Activated CD4-positive, alpha-beta T cell treated with anti-CD3 and anti-CD28 coated beads, Interleukin-2, amount 10 ng/mL, durations not matched to agents 24 days and 14 days (primary cell): ENCODE results near the gene AVPR2. TPM values are rescaled to one million over a fixed set of nuclear protein-coding genes. Genes with fewer than 3 reads are reported as not detected.

Experiments
- DNase-seq: peaks from one replicate; pipeline ENCODE4 v3.0.0; 2022
- H3K27ac Mint-ChIP-seq: one replicate; pipeline ENCODE4 v1.8.0; 2022; ENCODE audit warnings: mild to moderate bottlenecking, mixed read lengths
- H3K27me3 Mint-ChIP-seq: one replicate; pipeline ENCODE4 v1.8.0; 2022; ENCODE audit warnings: mixed read lengths
- H3K36me3 Mint-ChIP-seq: one replicate; pipeline ENCODE4 v1.8.0; 2022; ENCODE audit warnings: low read depth, mild to moderate bottlenecking, mixed read lengths
- H3K4me1 Mint-ChIP-seq: one replicate; pipeline ENCODE4 v1.8.0; 2021; ENCODE audit warnings: mixed read lengths
- H3K4me3 Mint-ChIP-seq: one replicate; pipeline ENCODE4 v1.8.0; 2022; ENCODE audit warnings: mild to moderate bottlenecking, moderate library complexity, mixed read lengths
- H3K9me3 Mint-ChIP-seq: one replicate; pipeline ENCODE4 v1.8.0; 2021; ENCODE audit warnings: mixed read lengths
- intact Hi-C: fragments of 100-400 bp; cut with micrococcal nuclease; formaldehyde crosslinking; loops from one replicate; pipeline ENCODE4 v1.15.1; 2023
- total RNA-seq: library from RNA; stranded (reverse); gene quantifications from 2 replicates; pipeline ENCODE4 v1.2.3, GENCODE V29; 2022

Gene AVPR2
- total RNA-seq, 1 donor from 2014 or later = not detected

- DNase-seq = no peak
- Mint-ChIP-seq H3K4me1 (peaks cover 18% of the 10 kb centered on the region), H3K27me3 (no peaks in the 10 kb centered on the region), H3K9me3 (no peaks in the 10 kb centered on the region), H3K27ac (no peak overlapping the region), H3K36me3 (peaks cover 21% of the 10 kb centered on the region), H3K4me3 (no peak overlapping the region)
- intact Hi-C loops = no loop called here
These were observed 25.8 kb downstream of the AVPR2 start for GRCh38 chrX:153930011-153930910.

GRCh38 chrX:153931151-153931550, 26.7 kb downstream of the AVPR2 start:
- H3K27ac Mint-ChIP-seq = peak overlapping the region; percentile 78
- intact Hi-C loops = no loop called here
- no peak overlapping the region for H3K4me3 Mint-ChIP-seq
- H3K36me3 Mint-ChIP-seq = peaks cover 19% of the 10 kb centered on the region
- DNase-seq = no peak
- peaks cover 20% of the 10 kb centered on the region for H3K4me1 Mint-ChIP-seq
- H3K27me3 Mint-ChIP-seq = no peaks in the 10 kb centered on the region
- H3K9me3 Mint-ChIP-seq = no peaks in the 10 kb centered on the region

GRCh38 chrX:153931748-153932147, 27.3 kb downstream of the AVPR2 start:
- Mint-ChIP-seq H3K4me3 (no peak overlapping the region), H3K27ac (no peak overlapping the region), H3K4me1 (peaks cover 21% of the 10 kb centered on the region), H3K27me3 (no peaks in the 10 kb centered on the region), H3K36me3 (peaks cover 19% of the 10 kb centered on the region), H3K9me3 (no peaks in the 10 kb centered on the region)
- intact Hi-C loops = no loop called here
- DNase-seq = no peak

GRCh38 chrX:153932220-153932915, 27.9 kb downstream of the AVPR2 start:
- intact Hi-C loops = no loop called here
- no peak for DNase-seq
- Mint-ChIP-seq H3K9me3 (no peaks in the 10 kb centered on the region), H3K27me3 (no peaks in the 10 kb centered on the region), H3K27ac (no peak overlapping the region), H3K36me3 (peaks cover 19% of the 10 kb centered on the region), H3K4me3 (no peak overlapping the region), H3K4me1 (peaks cover 17% of the 10 kb centered on the region)

- Mint-ChIP-seq H3K4me3 (peak overlapping the region; percentile 88), H3K27ac (peak overlapping the region; percentile 74), H3K9me3 (no peaks in the 10 kb centered on the region), H3K27me3 (no peaks in the 10 kb centered on the region), H3K4me1 (peaks cover 15% of the 10 kb centered on the region), H3K36me3 (peaks cover 16% of the 10 kb centered on the region)
- intact Hi-C loops = no loop called here
- DNase-seq = no peak
These were observed 29.3 kb downstream of the AVPR2 start for GRCh38 chrX:153933748-153934147.

- H3K36me3 Mint-ChIP-seq = peaks cover 14% of the 10 kb centered on the region
- H3K27ac Mint-ChIP-seq = peak overlapping the region; percentile 74
- H3K4me1 Mint-ChIP-seq = peaks cover 11% of the 10 kb centered on the region
- DNase-seq = peak; percentile 65
- intact Hi-C loops = no loop called here
- H3K9me3 Mint-ChIP-seq = no peaks in the 10 kb centered on the region
- H3K27me3 Mint-ChIP-seq = no peaks in the 10 kb centered on the region
- H3K4me3 Mint-ChIP-seq = peak overlapping the region; percentile 88
These were observed 29.8 kb downstream of the AVPR2 start for GRCh38 chrX:153934148-153934761.

GRCh38 chrX:153934762-153935325, 30.4 kb downstream of the AVPR2 start, which contains the start of gene NAA10:
NAA10 (minus strand) TSS chrX:153935037; CDS start chrX:153934904, 133 bp downstream.
- Mint-ChIP-seq H3K4me3 (peak within 1 kb of the TSS; percentile 88), H3K9me3 (no peaks in the 10 kb centered on the region), H3K36me3 (peaks cover 14% of the 10 kb centered on the region), H3K27ac (peak within 1 kb of the TSS; percentile 74), H3K27me3 (no peaks in the 10 kb centered on the region), H3K4me1 (peaks cover 10% of the 10 kb centered on the region)
- DNase-seq = peak; percentile 89
- intact Hi-C loops = no loop called here

- Mint-ChIP-seq H3K4me1 (peaks cover 11% of the 10 kb centered on the region), H3K9me3 (no peaks in the 10 kb centered on the region), H3K36me3 (peaks cover 16% of the 10 kb centered on the region), H3K4me3 (peak overlapping the region; percentile 74), H3K27ac (peak overlapping the region; percentile 56), H3K27me3 (no peaks in the 10 kb centered on the region)
- no peak for DNase-seq
- intact Hi-C loops = no loop called here
These were observed 30.9 kb downstream of the AVPR2 start for GRCh38 chrX:153935326-153935851.

- Mint-ChIP-seq H3K9me3 (no peaks in the 10 kb centered on the region), H3K27ac (no peak overlapping the region)
- intact Hi-C loops = no loop called here
These were observed 32.6 kb downstream of the AVPR2 start for GRCh38 chrX:153937056-153937455.

GRCh38 chrX:153938226-153938786, 33.8 kb downstream of the AVPR2 start:
- Mint-ChIP-seq H3K27ac (peak overlapping the region; percentile 34), H3K36me3 (peaks cover 6% of the 10 kb centered on the region), H3K4me3 (no peak overlapping the region), H3K27me3 (no peaks in the 10 kb centered on the region), H3K4me1 (peaks cover 14% of the 10 kb centered on the region), H3K9me3 (no peaks in the 10 kb centered on the region)
- no peak for DNase-seq
- intact Hi-C loops = no loop called here

More at GRCh38 chrX:153937056-153937455, 32.6 kb downstream of the AVPR2 start:
- DNase-seq = no peak
- Mint-ChIP-seq H3K27me3 (no peaks in the 10 kb centered on the region), H3K4me3 (no peak overlapping the region), H3K4me1 (peaks cover 14% of the 10 kb centered on the region), H3K36me3 (peaks cover 8% of the 10 kb centered on the region)

- Mint-ChIP-seq H3K36me3 (peaks cover 4% of the 10 kb centered on the region), H3K9me3 (no peaks in the 10 kb centered on the region), H3K4me3 (no peak overlapping the region), H3K27me3 (no peaks in the 10 kb centered on the region), H3K4me1 (peaks cover 13% of the 10 kb centered on the region), H3K27ac (no peak overlapping the region)
- intact Hi-C loops = no loop called here
- no peak for DNase-seq
These were observed 35.1 kb downstream of the AVPR2 start for GRCh38 chrX:153939573-153939972.

GRCh38 chrX:153941336-153942252, 37.1 kb downstream of the AVPR2 start:
- peak overlapping the region; percentile 79 for H3K27ac Mint-ChIP-seq
- no peak for DNase-seq
- no peaks in the 10 kb centered on the region for H3K27me3 Mint-ChIP-seq

More at GRCh38 chrX:153941336-153942252, 37.1 kb downstream of the AVPR2 start:
- Mint-ChIP-seq H3K9me3 (no peaks in the 10 kb centered on the region), H3K4me3 (peak overlapping the region; percentile 71), H3K4me1 (peaks cover 9% of the 10 kb centered on the region), H3K36me3 (peaks cover 4% of the 10 kb centered on the region)
- intact Hi-C loops = no loop called here
